A549 (cell line): ENCODE results near the gene MEMO1. TPM values are rescaled to one million over a fixed set of nuclear protein-coding genes. Genes with fewer than 3 reads are reported as not detected.

Source experiments
- ATAC-seq, 2 experiments: fragments of 200-7000 bp in 1 of 2; fragments of >200 bp in 1 of 2; cut with Nextera tagmentation in 1 of 2; cut with Tn5 transposase in 1 of 2; 3 replicates each; pipeline versions ENCODE4 v1.8.0 to v1.9.1; 2018 to 2020; ENCODE audit warnings: mild to moderate bottlenecking in 1 of 2, moderate library complexity in 1 of 2
- CTCF ChIA-PET: fragments of 300-600 bp; sonication (Branson Sonifier 250); formaldehyde crosslinking; extraction: SDS; loops from one replicate; lab custom pipeline; 2021; ENCODE audit warnings: antibody characterized with exemption, inconsistent platforms; lab: Yijun Ruan, JAX
- POLR2A ChIA-PET: fragments of 350-600 bp; formaldehyde crosslinking; extraction: SDS; loops from one replicate; lab custom pipeline; 2021; ENCODE audit warnings: antibody characterized with exemption, inconsistent platforms; lab: Yijun Ruan, JAX
- DNase-seq, 2 experiments: peaks; one replicate each; pipeline versions ENCODE4 v3.0.0 to v3.0.0-alpha.2; 2011 to 2016; ENCODE audit warnings: low read depth in 1 of 2, low spot score in 1 of 2
- FAIRE-seq: peaks from 2 replicates; lab custom pipeline; 2011; peaks lifted over from hg19 to GRCh38; lab: Jason Lieb, UNC
- H3K27ac ChIP-seq, 2 experiments: fragments of >200 bp; sonication (Bioruptor Twin); formaldehyde crosslinking; 3 replicates each; pipeline ENCODE4 v1.5.1; 2016 to 2017
- H3K4me1 ChIP-seq: fragments of >200 bp; sonication (Bioruptor Twin); formaldehyde crosslinking; 3 replicates; pipeline ENCODE4 v1.6.1; 2016
- H3K4me2 ChIP-seq: fragments of >200 bp; sonication (Bioruptor Twin); formaldehyde crosslinking; 3 replicates; pipeline ENCODE4 v1.6.1; 2016
- H3K4me3 ChIP-seq: fragments of >200 bp; sonication (Bioruptor Twin); formaldehyde crosslinking; 3 replicates; pipeline ENCODE4 v1.5.1; 2016
- H3K9me3 ChIP-seq: fragments of >200 bp; sonication (Bioruptor Twin); formaldehyde crosslinking; 3 replicates; pipeline ENCODE4 v1.6.1; 2016
- ATOH8 ChIP-seq: fragments of 250-450 bp; sonication (Bioruptor Pico); IDR thresholded peaks from 2 replicates; pipeline ENCODE4 v1.5.0; 2020; ENCODE audit warnings: low read depth, mild to moderate bottlenecking, moderate library complexity
- BCL3 ChIP-seq: fragments of >200 bp; sonication (Bioruptor Twin); formaldehyde crosslinking; IDR thresholded peaks from 3 replicates; pipeline ENCODE4 v1.6.1; 2016
- CTCF ChIP-seq: fragments of >200 bp; sonication (Bioruptor Twin); formaldehyde crosslinking; IDR thresholded peaks from 3 replicates; pipeline ENCODE4 v1.5.1; 2016
- E2F6 ChIP-seq: IDR thresholded peaks from 2 replicates; pipeline ENCODE4 v1.6.1; 2012; ENCODE audit warnings: low read depth, borderline replicate concordance
- EHMT2 ChIP-seq: fragments of 200-600 bp; sonication (generic); IDR thresholded peaks from 2 replicates; pipeline ENCODE4 v1.6.1; 2016; ENCODE audit warnings: antibody characterized with exemption, low read depth, mild to moderate bottlenecking, moderate library complexity
- EP300 ChIP-seq, 2 experiments: fragments of >200 bp; sonication (Bioruptor Twin); formaldehyde crosslinking; IDR thresholded peaks; 2 replicates in 1 of 2; 3 replicates in 1 of 2; pipeline ENCODE4 v1.6.1; 2016 to 2017
- FOXS1 ChIP-seq: fragments of 250-450 bp; sonication (Bioruptor Pico); IDR thresholded peaks from 2 replicates; pipeline ENCODE4 v1.5.0; 2020; ENCODE audit warnings: mild to moderate bottlenecking, moderate library complexity
- HDAC2 ChIP-seq: fragments of 200-600 bp; sonication (generic); IDR thresholded peaks from 2 replicates; pipeline ENCODE4 v1.6.1; 2016
- HEYL ChIP-seq: fragments of 250-450 bp; sonication (Bioruptor Pico); IDR thresholded peaks from 2 replicates; pipeline ENCODE4 v1.8.0; 2021; ENCODE audit warnings: mild to moderate bottlenecking, moderate library complexity
- HMGXB4 ChIP-seq: fragments of 250-450 bp; sonication (Bioruptor Pico); IDR thresholded peaks from 2 replicates; pipeline ENCODE4 v1.5.0; 2021; ENCODE audit warnings: mild to moderate bottlenecking, moderate library complexity, borderline replicate concordance
- HOXB5 ChIP-seq: fragments of 250-450 bp; sonication (Bioruptor Pico); IDR thresholded peaks from 2 replicates; pipeline ENCODE4 v1.5.0; 2020; ENCODE audit warnings: mild to moderate bottlenecking, moderate library complexity
- JUNB ChIP-seq: fragments of >200 bp; sonication (Bioruptor Twin); formaldehyde crosslinking; IDR thresholded peaks from 2 replicates; pipeline ENCODE4 v1.6.1; 2016
- KDM5A ChIP-seq: fragments of 200-600 bp; sonication (generic); IDR thresholded peaks from 2 replicates; pipeline ENCODE4 v1.6.1; 2016; ENCODE audit warnings: antibody characterized with exemption, mild to moderate bottlenecking
- MAFK ChIP-seq: fragments of 450-650 bp; IDR thresholded peaks from 2 replicates; pipeline ENCODE4 v1.6.1; 2014; ENCODE audit not compliant: partially characterized antibody
- NPAS2 ChIP-seq: fragments of 250-450 bp; sonication (Bioruptor Pico); IDR thresholded peaks from 2 replicates; pipeline ENCODE4 v1.8.0; 2022; ENCODE audit warnings: mild to moderate bottlenecking, moderate library complexity, borderline replicate concordance
- RCOR1 ChIP-seq: fragments of 150-350 bp; IDR thresholded peaks from 2 replicates; pipeline ENCODE4 v1.6.1; 2014; ENCODE audit warnings: antibody characterized with exemption, low read length, low read depth
- REST ChIP-seq: fragments of 200-600 bp; sonication (generic); IDR thresholded peaks from 2 replicates; pipeline ENCODE4 v1.6.1; 2016; ENCODE audit warnings: antibody characterized with exemption, mild to moderate bottlenecking, moderate library complexity
- RFX5 ChIP-seq: fragments of 450-650 bp; IDR thresholded peaks from 2 replicates; pipeline ENCODE4 v1.7.1; 2014; ENCODE audit warnings: antibody characterized with exemption, mild to moderate bottlenecking, moderate library complexity
- ZFP36 ChIP-seq: fragments of 450-650 bp; IDR thresholded peaks from 2 replicates; pipeline ENCODE4 v1.6.1; 2014; ENCODE audit warnings: borderline replicate concordance; ENCODE audit not compliant: partially characterized antibody
- WGBS: methylation state at CpG from one replicate; pipeline ENCODE4 v1.1.6; 2017; ENCODE audit errors: missing lambda C conversion rate; 5-methylcytosine and 5-hydroxymethylcytosine counted together
- polyA plus RNA-seq, 4 experiments: library from polyadenylated mRNA; depleted of rRNA in 3 of 4; stranded (reverse); fragments of >200 nt; fragmentation: RNase III in 1 of 4; extraction: RNeasy Plus Mini Kit Qiagen cat#74134 plus additional on column Dnase treatment in 1 of 4; gene quantifications; 2 replicates in 3 of 4; 3 replicates in 1 of 4; pipeline ENCODE4 v1.2.3, GENCODE V29; 2011 to 2017

MEMO1 gene
- polyA plus RNA-seq, 2 of the 4 experiments (the other 2 are of a cell fraction): 80.2 to 87.0 TPM

GRCh38 chr2:31874071-31874470 is 136.7 kb downstream of the MEMO1 start:
- no peaks in the 10 kb centered on the region for H3K9me3 ChIP-seq
- CTCF ChIA-PET: no interaction called here

More at GRCh38 chr2:31874071-31874470, 136.7 kb downstream of the MEMO1 start:
- no peak for TF ChIP-seq RFX5
- no peak for TF ChIP-seq HDAC2
- TF ChIP-seq MAFK: no peak
- no peak for TF ChIP-seq HOXB5 (CRISPR knock-in tag)
- TF ChIP-seq JUNB: no peak
- no peak for TF ChIP-seq REST
- TF ChIP-seq RCOR1: no peak
- no peak for TF ChIP-seq EP300 (IDR thresholded peaks at IDR 0.05)
- TF ChIP-seq CTCF: no peak
- TF ChIP-seq E2F6: no peak
- TF ChIP-seq ZFP36: no peak
- no peak for TF ChIP-seq ATOH8
- TF ChIP-seq HEYL (CRISPR knock-in tag): no peak
- TF ChIP-seq FOXS1 (CRISPR knock-in tag): no peak
- TF ChIP-seq BCL3: no peak
- no peak for TF ChIP-seq EHMT2
- no peak for TF ChIP-seq NPAS2
- TF ChIP-seq HMGXB4 (CRISPR knock-in tag): no peak
- no peak for TF ChIP-seq KDM5A
- ATAC-seq (no peak), DNase-seq (no peak), FAIRE-seq (peak; percentile 7)
- POLR2A ChIA-PET: no interaction called here
- 80% methylated on average over 2 of the region's 2 CpGs for WGBS
- no peak overlapping the region for H3K4me3 ChIP-seq
- H3K4me1 ChIP-seq: peaks cover 22% of the 10 kb centered on the region; the same call in 2 of the 3 replicates
- no peak overlapping the region for H3K4me2 ChIP-seq
- no peak overlapping the region for H3K27ac ChIP-seq
